ENCODE results near the gene OTOP2. TPM values are rescaled to one million over a fixed set of nuclear protein-coding genes. Genes with fewer than 3 reads are reported as not detected.

OTOP2 gene
- total RNA-seq, 1 experiment from 2014 or later = not detected

DNA sequence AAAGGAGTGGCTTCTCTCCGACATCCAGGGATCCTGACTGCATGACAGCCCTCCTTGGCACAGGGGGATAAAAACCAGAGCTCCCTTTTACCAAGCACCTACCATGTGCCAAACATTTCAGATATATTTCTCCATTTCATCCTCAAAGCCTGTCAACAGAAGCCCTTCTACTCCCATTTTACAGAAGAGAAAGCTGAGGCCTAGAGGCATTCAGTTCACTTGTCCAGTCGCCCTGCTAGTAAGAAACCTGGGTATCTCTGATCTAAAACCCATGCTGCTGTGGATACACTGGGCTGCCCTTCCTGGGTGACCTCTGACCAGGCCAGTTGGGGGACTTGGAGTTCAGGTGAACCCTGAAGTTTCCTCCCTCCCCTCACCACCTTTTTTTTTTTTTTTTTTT, 45.4 kb upstream of the OTOP2 start:
- ATAC-seq (no peak), DNase-seq (ENCODE audit: low spot score) (no peak)
- Mint-ChIP-seq H3K4me3 (no peak overlapping the region), H3K27ac (no peak overlapping the region), H3K36me3 (no peaks in the 10 kb centered on the region), H3K9me3 (no peaks in the 10 kb centered on the region), H3K27me3 (ENCODE audit: low read depth) (peaks cover 5% of the 10 kb centered on the region; the same call in 1 of the 2 replicates), H3K4me1 (peaks cover 12% of the 10 kb centered on the region)
- ChIA-PET POLR2A (no interaction called here), CTCF (interaction anchor here (1.0 to 1.4 kb wide), 5 partner anchors 14 to 134 kb away, joined by 3 to 6 read pairs (median 3); no protein-coding TSS in a partner anchor)
- TF ChIP-seq SOX15 (CRISPR knock-in tag; IDR thresholded peaks at IDR 0.05) (no peak), ZNF121 (CRISPR knock-in tag; IDR thresholded peaks at IDR 0.05) (no peak), ELF4 (CRISPR knock-in tag; IDR thresholded peaks at IDR 0.05; ENCODE audit: low read depth) (no peak), ZNF423 (CRISPR knock-in tag; IDR thresholded peaks at IDR 0.05) (no peak), NFE2L1 (CRISPR knock-in tag; IDR thresholded peaks at IDR 0.05) (no peak), FOXP1 (CRISPR knock-in tag; IDR thresholded peaks at IDR 0.05; ENCODE audit: borderline replicate concordance) (no peak)
- TF ChIP-seq, protein P1, sequence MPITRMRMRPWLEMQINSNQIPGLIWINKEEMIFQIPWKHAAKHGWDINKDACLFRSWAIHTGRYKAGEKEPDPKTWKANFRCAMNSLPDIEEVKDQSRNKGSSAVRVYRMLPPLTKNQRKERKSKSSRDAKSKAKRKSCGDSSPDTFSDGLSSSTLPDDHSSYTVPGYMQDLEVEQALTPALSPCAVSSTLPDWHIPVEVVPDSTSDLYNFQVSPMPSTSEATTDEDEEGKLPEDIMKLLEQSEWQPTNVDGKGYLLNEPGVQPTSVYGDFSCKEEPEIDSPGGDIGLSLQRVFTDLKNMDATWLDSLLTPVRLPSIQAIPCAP (CRISPR knock-in tag; IDR thresholded peaks at IDR 0.05) = no peak
- TF ChIP-seq, protein P2, sequence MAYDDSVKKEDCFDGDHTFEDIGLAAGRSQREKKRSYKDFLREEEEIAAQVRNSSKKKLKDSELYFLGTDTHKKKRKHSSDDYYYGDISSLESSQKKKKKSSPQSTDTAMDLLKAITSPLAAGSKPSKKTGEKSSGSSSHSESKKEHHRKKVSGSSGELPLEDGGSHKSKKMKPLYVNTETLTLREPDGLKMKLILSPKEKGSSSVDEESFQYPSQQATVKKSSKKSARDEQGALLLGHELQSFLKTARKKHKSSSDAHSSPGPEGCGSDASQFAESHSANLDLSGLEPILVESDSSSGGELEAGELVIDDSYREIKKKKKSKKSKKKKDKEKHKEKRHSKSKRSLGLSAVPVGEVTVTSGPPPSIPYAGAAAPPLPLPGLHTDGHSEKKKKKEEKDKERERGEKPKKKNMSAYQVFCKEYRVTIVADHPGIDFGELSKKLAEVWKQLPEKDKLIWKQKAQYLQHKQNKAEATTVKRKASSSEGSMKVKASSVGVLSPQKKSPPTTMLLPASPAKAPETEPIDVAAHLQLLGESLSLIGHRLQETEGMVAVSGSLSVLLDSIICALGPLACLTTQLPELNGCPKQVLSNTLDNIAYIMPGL (CRISPR knock-in tag; IDR thresholded peaks at IDR 0.05) = no peak
- TF ChIP-seq, protein P3, sequence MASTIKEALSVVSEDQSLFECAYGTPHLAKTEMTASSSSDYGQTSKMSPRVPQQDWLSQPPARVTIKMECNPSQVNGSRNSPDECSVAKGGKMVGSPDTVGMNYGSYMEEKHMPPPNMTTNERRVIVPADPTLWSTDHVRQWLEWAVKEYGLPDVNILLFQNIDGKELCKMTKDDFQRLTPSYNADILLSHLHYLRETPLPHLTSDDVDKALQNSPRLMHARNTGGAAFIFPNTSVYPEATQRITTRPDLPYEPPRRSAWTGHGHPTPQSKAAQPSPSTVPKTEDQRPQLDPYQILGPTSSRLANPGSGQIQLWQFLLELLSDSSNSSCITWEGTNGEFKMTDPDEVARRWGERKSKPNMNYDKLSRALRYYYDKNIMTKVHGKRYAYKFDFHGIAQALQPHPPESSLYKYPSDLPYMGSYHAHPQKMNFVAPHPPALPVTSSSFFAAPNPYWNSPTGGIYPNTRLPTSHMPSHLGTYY (CRISPR knock-in tag; IDR thresholded peaks at IDR 0.05) = no peak
- TF ChIP-seq, protein P4, sequence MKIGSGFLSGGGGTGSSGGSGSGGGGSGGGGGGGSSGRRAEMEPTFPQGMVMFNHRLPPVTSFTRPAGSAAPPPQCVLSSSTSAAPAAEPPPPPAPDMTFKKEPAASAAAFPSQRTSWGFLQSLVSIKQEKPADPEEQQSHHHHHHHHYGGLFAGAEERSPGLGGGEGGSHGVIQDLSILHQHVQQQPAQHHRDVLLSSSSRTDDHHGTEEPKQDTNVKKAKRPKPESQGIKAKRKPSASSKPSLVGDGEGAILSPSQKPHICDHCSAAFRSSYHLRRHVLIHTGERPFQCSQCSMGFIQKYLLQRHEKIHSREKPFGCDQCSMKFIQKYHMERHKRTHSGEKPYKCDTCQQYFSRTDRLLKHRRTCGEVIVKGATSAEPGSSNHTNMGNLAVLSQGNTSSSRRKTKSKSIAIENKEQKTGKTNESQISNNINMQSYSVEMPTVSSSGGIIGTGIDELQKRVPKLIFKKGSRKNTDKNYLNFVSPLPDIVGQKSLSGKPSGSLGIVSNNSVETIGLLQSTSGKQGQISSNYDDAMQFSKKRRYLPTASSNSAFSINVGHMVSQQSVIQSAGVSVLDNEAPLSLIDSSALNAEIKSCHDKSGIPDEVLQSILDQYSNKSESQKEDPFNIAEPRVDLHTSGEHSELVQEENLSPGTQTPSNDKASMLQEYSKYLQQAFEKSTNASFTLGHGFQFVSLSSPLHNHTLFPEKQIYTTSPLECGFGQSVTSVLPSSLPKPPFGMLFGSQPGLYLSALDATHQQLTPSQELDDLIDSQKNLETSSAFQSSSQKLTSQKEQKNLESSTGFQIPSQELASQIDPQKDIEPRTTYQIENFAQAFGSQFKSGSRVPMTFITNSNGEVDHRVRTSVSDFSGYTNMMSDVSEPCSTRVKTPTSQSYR (CRISPR knock-in tag; IDR thresholded peaks at IDR 0.05) = no peak
- TF ChIP-seq, protein P5, sequence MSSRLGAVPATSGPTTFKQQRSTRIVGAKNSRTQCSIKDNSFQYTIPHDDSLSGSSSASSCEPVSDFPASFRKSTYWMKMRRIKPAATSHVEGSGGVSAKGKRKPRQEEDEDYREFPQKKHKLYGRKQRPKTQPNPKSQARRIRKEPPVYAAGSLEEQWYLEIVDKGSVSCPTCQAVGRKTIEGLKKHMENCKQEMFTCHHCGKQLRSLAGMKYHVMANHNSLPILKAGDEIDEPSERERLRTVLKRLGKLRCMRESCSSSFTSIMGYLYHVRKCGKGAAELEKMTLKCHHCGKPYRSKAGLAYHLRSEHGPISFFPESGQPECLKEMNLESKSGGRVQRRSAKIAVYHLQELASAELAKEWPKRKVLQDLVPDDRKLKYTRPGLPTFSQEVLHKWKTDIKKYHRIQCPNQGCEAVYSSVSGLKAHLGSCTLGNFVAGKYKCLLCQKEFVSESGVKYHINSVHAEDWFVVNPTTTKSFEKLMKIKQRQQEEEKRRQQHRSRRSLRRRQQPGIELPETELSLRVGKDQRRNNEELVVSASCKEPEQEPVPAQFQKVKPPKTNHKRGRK (CRISPR knock-in tag; IDR thresholded peaks at IDR 0.05; ENCODE audit: borderline replicate concordance) = no peak
- TF ChIP-seq, protein P6, sequence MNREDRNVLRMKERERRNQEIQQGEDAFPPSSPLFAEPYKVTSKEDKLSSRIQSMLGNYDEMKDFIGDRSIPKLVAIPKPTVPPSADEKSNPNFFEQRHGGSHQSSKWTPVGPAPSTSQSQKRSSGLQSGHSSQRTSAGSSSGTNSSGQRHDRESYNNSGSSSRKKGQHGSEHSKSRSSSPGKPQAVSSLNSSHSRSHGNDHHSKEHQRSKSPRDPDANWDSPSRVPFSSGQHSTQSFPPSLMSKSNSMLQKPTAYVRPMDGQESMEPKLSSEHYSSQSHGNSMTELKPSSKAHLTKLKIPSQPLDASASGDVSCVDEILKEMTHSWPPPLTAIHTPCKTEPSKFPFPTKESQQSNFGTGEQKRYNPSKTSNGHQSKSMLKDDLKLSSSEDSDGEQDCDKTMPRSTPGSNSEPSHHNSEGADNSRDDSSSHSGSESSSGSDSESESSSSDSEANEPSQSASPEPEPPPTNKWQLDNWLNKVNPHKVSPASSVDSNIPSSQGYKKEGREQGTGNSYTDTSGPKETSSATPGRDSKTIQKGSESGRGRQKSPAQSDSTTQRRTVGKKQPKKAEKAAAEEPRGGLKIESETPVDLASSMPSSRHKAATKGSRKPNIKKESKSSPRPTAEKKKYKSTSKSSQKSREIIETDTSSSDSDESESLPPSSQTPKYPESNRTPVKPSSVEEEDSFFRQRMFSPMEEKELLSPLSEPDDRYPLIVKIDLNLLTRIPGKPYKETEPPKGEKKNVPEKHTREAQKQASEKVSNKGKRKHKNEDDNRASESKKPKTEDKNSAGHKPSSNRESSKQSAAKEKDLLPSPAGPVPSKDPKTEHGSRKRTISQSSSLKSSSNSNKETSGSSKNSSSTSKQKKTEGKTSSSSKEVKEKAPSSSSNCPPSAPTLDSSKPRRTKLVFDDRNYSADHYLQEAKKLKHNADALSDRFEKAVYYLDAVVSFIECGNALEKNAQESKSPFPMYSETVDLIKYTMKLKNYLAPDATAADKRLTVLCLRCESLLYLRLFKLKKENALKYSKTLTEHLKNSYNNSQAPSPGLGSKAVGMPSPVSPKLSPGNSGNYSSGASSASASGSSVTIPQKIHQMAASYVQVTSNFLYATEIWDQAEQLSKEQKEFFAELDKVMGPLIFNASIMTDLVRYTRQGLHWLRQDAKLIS (CRISPR knock-in tag; IDR thresholded peaks at IDR 0.05; ENCODE audit: borderline replicate concordance) = no peak
- TF ChIP-seq, protein P7, sequence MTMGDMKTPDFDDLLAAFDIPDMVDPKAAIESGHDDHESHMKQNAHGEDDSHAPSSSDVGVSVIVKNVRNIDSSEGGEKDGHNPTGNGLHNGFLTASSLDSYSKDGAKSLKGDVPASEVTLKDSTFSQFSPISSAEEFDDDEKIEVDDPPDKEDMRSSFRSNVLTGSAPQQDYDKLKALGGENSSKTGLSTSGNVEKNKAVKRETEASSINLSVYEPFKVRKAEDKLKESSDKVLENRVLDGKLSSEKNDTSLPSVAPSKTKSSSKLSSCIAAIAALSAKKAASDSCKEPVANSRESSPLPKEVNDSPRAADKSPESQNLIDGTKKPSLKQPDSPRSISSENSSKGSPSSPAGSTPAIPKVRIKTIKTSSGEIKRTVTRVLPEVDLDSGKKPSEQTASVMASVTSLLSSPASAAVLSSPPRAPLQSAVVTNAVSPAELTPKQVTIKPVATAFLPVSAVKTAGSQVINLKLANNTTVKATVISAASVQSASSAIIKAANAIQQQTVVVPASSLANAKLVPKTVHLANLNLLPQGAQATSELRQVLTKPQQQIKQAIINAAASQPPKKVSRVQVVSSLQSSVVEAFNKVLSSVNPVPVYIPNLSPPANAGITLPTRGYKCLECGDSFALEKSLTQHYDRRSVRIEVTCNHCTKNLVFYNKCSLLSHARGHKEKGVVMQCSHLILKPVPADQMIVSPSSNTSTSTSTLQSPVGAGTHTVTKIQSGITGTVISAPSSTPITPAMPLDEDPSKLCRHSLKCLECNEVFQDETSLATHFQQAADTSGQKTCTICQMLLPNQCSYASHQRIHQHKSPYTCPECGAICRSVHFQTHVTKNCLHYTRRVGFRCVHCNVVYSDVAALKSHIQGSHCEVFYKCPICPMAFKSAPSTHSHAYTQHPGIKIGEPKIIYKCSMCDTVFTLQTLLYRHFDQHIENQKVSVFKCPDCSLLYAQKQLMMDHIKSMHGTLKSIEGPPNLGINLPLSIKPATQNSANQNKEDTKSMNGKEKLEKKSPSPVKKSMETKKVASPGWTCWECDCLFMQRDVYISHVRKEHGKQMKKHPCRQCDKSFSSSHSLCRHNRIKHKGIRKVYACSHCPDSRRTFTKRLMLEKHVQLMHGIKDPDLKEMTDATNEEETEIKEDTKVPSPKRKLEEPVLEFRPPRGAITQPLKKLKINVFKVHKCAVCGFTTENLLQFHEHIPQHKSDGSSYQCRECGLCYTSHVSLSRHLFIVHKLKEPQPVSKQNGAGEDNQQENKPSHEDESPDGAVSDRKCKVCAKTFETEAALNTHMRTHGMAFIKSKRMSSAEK (CRISPR knock-in tag; IDR thresholded peaks at IDR 0.05; ENCODE audit: borderline replicate concordance) = no peak
- TF ChIP-seq, protein P8, sequence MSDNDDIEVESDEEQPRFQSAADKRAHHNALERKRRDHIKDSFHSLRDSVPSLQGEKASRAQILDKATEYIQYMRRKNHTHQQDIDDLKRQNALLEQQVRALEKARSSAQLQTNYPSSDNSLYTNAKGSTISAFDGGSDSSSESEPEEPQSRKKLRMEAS (CRISPR knock-in tag; IDR thresholded peaks at IDR 0.05) = no peak
